ENCODE data around the gene SAA2. TPM values are rescaled to one million over a fixed set of nuclear protein-coding genes. Genes with fewer than 3 reads are reported as not detected.

The SAA2 gene
- total and polyA plus RNA-seq, 4 donors = 6.4 to 27,037 (median 20,582) TPM

DNA sequence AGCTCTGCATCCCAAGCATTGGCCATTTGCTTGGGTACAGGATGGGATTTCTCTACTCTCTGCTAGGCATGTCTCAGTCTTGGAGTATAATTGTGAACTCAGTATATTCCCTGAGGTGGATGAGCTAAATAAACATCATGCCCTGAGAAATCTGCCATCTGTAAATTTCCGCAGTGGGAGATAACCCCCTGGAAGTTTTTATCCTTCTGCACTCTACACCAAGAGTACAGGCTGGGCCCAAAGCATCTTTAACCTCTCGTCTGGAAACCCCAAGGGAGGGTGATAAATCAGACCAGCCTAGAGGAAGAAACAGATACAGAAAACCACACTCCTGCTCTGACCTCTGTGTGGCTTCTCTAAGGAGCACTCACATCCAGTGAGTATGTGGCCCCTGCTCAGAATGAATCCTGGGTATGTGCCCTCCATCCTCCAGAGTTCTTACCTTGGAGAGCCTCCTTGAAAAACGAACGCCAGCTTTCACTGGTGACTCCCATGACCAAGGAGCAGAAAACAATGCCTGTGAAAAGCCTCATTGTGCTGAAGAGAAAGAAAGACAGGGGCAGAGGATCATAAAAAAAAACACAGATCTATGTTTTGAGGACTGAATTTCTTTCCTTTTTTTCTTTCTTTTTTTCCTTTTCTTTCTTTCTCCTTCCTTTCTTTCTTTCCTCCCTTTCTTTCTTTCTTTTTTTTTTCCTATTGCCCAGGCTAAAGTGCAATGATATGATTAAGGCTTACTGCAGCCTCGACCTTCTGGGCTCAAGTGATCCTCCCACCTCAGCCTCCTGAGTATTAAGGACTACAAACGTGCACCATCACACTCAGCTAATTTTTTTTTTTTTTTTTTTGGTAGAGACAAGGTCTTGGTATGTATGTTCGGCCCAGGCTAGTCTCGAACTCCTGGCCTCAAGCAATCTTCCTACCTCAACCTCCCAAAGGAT is 12.8 kb downstream of the SAA2 start:
- Histone ChIP-seq H3K9ac (ENCODE audit: low read depth in 1 of 2, low read length in 2 of 2) (peak overlapping the region; percentile 29 to 73), H3K27ac (ENCODE audit: low read depth in 1 of 2, low read length in 2 of 2) (peak overlapping the region; percentile 66 to 80), H3K9me3 (ENCODE audit: control insufficient read depth in 4 of 4, low read length in 3 of 4) (no peaks in the 10 kb centered on the region), H3K27me3 (ENCODE audit: control insufficient read depth in 4 of 4, insufficient read depth in 4 of 4, low read length in 3 of 4) (no peaks in the 10 kb centered on the region), H3K4me1 (ENCODE audit: control insufficient read depth in 4 of 4, insufficient read depth in 4 of 4, low read length in 3 of 4) (peaks cover 0 to 27% (median 14%) of the 10 kb centered on the region in 4 donors), H3K4me3 (ENCODE audit: low read depth in 1 of 3, low read length in 3 of 3) (peak overlapping the region; percentile 52 to 99 (median 97)), H3K36me3 (ENCODE audit: control insufficient read depth in 4 of 4, insufficient read depth in 3 of 4, low read depth in 1 of 4, low read length in 3 of 4) (peaks cover 0 to 12% (median 4%) of the 10 kb centered on the region in 4 donors)
- 29% methylated on average over 8 of the region's 8 CpGs for WGBS
- DNase-seq (ENCODE audit: low spot score) = no peak
- TF ChIP-seq SP1 (IDR thresholded peaks at IDR 0.05) (no peak), TAF1 (conservative IDR thresholded peaks at IDR 0.05) (no peak), EGR1 (IDR thresholded peaks at IDR 0.05; ENCODE audit: low read depth in 2 of 2) (no peak), GABPA (IDR thresholded peaks at IDR 0.05 in 1 of 2, conservative IDR thresholded peaks at IDR 0.05 in 1 of 2) (no peak), RXRA (IDR thresholded peaks at IDR 0.05) (no peak), FOXA2 (IDR thresholded peaks at IDR 0.05) (no peak), HNF4G (IDR thresholded peaks at IDR 0.05) (no peak)
- TF ChIP-seq, protein P1, sequence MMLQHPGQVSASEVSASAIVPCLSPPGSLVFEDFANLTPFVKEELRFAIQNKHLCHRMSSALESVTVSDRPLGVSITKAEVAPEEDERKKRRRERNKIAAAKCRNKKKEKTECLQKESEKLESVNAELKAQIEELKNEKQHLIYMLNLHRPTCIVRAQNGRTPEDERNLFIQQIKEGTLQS (IDR thresholded peaks at IDR 0.05) = no peak

DNA sequence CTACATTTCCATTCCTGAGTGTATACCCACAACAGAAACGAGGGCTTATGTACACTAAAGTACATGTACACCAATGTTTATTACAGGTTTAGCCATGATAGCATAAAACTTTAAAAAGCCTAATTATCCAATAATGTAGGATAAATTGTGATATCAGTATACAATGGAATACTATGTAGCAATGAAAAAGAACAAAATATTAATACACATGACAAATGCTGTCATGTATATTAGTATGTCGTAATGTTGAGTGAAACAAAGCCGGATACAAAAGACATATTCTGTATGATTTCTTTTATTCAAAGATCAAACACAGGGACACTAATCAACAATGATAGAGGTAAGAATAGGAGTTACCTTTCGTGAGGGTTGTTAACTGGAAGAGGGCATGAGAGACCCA is 14.6 kb downstream of the SAA2 start:
- Histone ChIP-seq H3K9ac (ENCODE audit: low read depth in 1 of 2, low read length in 2 of 2) (no peak overlapping the region), H3K9me3 (ENCODE audit: control insufficient read depth in 4 of 4, low read length in 3 of 4) (no peaks in the 10 kb centered on the region), H3K27ac (ENCODE audit: low read depth in 1 of 2, low read length in 2 of 2) (no peak overlapping the region), H3K4me1 (ENCODE audit: control insufficient read depth in 4 of 4, insufficient read depth in 4 of 4, low read length in 3 of 4) (peaks cover 0 to 15% (median 3%) of the 10 kb centered on the region in 4 donors), H3K36me3 (ENCODE audit: control insufficient read depth in 4 of 4, insufficient read depth in 3 of 4, low read depth in 1 of 4, low read length in 3 of 4) (peaks cover 0 to 12% (median 4%) of the 10 kb centered on the region in 4 donors), H3K27me3 (ENCODE audit: control insufficient read depth in 4 of 4, insufficient read depth in 4 of 4, low read length in 3 of 4) (no peaks in the 10 kb centered on the region), H3K4me3 (ENCODE audit: low read depth in 1 of 3, low read length in 3 of 3) (peak overlapping the region in 2 of 3 donors; percentile 80 to 99)
- DNase-seq (ENCODE audit: low spot score) = no peak
- 89% methylated on average over 4 of the region's 4 CpGs for WGBS
- no peak for TF ChIP-seq SP1 (IDR thresholded peaks at IDR 0.05)
- TF ChIP-seq TAF1 (conservative IDR thresholded peaks at IDR 0.05) = no peak
- TF ChIP-seq, protein P2, sequence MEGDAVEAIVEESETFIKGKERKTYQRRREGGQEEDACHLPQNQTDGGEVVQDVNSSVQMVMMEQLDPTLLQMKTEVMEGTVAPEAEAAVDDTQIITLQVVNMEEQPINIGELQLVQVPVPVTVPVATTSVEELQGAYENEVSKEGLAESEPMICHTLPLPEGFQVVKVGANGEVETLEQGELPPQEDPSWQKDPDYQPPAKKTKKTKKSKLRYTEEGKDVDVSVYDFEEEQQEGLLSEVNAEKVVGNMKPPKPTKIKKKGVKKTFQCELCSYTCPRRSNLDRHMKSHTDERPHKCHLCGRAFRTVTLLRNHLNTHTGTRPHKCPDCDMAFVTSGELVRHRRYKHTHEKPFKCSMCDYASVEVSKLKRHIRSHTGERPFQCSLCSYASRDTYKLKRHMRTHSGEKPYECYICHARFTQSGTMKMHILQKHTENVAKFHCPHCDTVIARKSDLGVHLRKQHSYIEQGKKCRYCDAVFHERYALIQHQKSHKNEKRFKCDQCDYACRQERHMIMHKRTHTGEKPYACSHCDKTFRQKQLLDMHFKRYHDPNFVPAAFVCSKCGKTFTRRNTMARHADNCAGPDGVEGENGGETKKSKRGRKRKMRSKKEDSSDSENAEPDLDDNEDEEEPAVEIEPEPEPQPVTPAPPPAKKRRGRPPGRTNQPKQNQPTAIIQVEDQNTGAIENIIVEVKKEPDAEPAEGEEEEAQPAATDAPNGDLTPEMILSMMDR (IDR thresholded peaks at IDR 0.05; ENCODE audit: low read depth, low read length, missing input control) = no peak
- no peak for TF ChIP-seq YY1 (IDR thresholded peaks at IDR 0.05)
- TF ChIP-seq GABPA (IDR thresholded peaks at IDR 0.05 in 1 of 2, conservative IDR thresholded peaks at IDR 0.05 in 1 of 2) = no peak
- TF ChIP-seq HNF4G (IDR thresholded peaks at IDR 0.05) = no peak
- TF ChIP-seq EGR1 (IDR thresholded peaks at IDR 0.05; ENCODE audit: low read depth in 2 of 2) = no peak
- TF ChIP-seq, protein P3, sequence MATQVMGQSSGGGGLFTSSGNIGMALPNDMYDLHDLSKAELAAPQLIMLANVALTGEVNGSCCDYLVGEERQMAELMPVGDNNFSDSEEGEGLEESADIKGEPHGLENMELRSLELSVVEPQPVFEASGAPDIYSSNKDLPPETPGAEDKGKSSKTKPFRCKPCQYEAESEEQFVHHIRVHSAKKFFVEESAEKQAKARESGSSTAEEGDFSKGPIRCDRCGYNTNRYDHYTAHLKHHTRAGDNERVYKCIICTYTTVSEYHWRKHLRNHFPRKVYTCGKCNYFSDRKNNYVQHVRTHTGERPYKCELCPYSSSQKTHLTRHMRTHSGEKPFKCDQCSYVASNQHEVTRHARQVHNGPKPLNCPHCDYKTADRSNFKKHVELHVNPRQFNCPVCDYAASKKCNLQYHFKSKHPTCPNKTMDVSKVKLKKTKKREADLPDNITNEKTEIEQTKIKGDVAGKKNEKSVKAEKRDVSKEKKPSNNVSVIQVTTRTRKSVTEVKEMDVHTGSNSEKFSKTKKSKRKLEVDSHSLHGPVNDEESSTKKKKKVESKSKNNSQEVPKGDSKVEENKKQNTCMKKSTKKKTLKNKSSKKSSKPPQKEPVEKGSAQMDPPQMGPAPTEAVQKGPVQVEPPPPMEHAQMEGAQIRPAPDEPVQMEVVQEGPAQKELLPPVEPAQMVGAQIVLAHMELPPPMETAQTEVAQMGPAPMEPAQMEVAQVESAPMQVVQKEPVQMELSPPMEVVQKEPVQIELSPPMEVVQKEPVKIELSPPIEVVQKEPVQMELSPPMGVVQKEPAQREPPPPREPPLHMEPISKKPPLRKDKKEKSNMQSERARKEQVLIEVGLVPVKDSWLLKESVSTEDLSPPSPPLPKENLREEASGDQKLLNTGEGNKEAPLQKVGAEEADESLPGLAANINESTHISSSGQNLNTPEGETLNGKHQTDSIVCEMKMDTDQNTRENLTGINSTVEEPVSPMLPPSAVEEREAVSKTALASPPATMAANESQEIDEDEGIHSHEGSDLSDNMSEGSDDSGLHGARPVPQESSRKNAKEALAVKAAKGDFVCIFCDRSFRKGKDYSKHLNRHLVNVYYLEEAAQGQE (IDR thresholded peaks at IDR 0.05) = no peak
- no peak for TF ChIP-seq NR2F2 (IDR thresholded peaks at IDR 0.05)
- no peak for TF ChIP-seq RAD21 (IDR thresholded peaks at IDR 0.05)
- TF ChIP-seq, protein P4, sequence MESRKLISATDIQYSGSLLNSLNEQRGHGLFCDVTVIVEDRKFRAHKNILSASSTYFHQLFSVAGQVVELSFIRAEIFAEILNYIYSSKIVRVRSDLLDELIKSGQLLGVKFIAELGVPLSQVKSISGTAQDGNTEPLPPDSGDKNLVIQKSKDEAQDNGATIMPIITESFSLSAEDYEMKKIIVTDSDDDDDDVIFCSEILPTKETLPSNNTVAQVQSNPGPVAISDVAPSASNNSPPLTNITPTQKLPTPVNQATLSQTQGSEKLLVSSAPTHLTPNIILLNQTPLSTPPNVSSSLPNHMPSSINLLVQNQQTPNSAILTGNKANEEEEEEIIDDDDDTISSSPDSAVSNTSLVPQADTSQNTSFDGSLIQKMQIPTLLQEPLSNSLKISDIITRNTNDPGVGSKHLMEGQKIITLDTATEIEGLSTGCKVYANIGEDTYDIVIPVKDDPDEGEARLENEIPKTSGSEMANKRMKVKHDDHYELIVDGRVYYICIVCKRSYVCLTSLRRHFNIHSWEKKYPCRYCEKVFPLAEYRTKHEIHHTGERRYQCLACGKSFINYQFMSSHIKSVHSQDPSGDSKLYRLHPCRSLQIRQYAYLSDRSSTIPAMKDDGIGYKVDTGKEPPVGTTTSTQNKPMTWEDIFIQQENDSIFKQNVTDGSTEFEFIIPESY (IDR thresholded peaks at IDR 0.05) = no peak
- TF ChIP-seq, protein P1 (IDR thresholded peaks at IDR 0.05) = no peak
- TF ChIP-seq, protein P5, sequence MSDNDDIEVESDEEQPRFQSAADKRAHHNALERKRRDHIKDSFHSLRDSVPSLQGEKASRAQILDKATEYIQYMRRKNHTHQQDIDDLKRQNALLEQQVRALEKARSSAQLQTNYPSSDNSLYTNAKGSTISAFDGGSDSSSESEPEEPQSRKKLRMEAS (IDR thresholded peaks at IDR 0.05) = no peak
- TF ChIP-seq JUND (IDR thresholded peaks at IDR 0.05) = no peak

Measured in liver (tissue), 9 donors.